ENCODE measurements around the gene NUDT3. TPM values are rescaled to one million over a fixed set of nuclear protein-coding genes. Genes with fewer than 3 reads are reported as not detected.

NUDT3 gene
- total RNA-seq, 1 experiment from 2014 or later = 48.4 TPM

GRCh38 chr6:34239500-34239825, 153.0 kb downstream of the NUDT3 start:
- CTCF ChIA-PET = interaction anchor here (1.5 kb wide), 1 partner anchor 43 kb away, joined by 4 read pairs; no protein-coding TSS in a partner anchor
- Mint-ChIP-seq H3K36me3 (ENCODE audit: insufficient read depth, unreplicated experiment) (peaks cover 93% of the 10 kb centered on the region), H3K9me3 (ENCODE audit: low read depth, unreplicated experiment) (no peaks in the 10 kb centered on the region), H3K4me3 (ENCODE audit: low read depth, unreplicated experiment) (peak overlapping the region; percentile 81), H3K27ac (ENCODE audit: unreplicated experiment) (peak overlapping the region; percentile 97), H3K4me1 (ENCODE audit: low read depth, unreplicated experiment) (peaks cover 66% of the 10 kb centered on the region), H3K27me3 (ENCODE audit: unreplicated experiment) (no peaks in the 10 kb centered on the region)
- TF ChIP-seq CTCF (IDR thresholded peaks at IDR 0.05; ENCODE audit: unreplicated experiment) = no peak
- BruUV-seq (replicated peaks) = TSS peak; percentile 39
- no peak for DNase-seq
- intact Hi-C loops (cut with micrococcal nuclease; ENCODE audit: unreplicated experiment) = loop anchor here (5.0 kb wide), 1 partner anchor 522 kb away; no protein-coding TSS in a partner anchor

GRCh38 chr6:34238585-34239499, 153.6 kb downstream of the NUDT3 start:
- Mint-ChIP-seq H3K27me3 (ENCODE audit: unreplicated experiment) (no peaks in the 10 kb centered on the region), H3K27ac (ENCODE audit: unreplicated experiment) (peak overlapping the region; percentile 97), H3K9me3 (ENCODE audit: low read depth, unreplicated experiment) (no peaks in the 10 kb centered on the region), H3K36me3 (ENCODE audit: insufficient read depth, unreplicated experiment) (peaks cover 91% of the 10 kb centered on the region), H3K4me1 (ENCODE audit: low read depth, unreplicated experiment) (peaks cover 66% of the 10 kb centered on the region), H3K4me3 (ENCODE audit: low read depth, unreplicated experiment) (peak overlapping the region; percentile 81)
- intact Hi-C loops (cut with micrococcal nuclease; ENCODE audit: unreplicated experiment) = loop anchor here (5.0 kb wide), 1 partner anchor 522 kb away; no protein-coding TSS in a partner anchor
- no TSS peak for BruUV-seq (replicated peaks)
- CTCF ChIA-PET = no interaction called here
- TF ChIP-seq CTCF (IDR thresholded peaks at IDR 0.05; ENCODE audit: unreplicated experiment) = no peak
- no peak for DNase-seq

GRCh38 chr6:34237722-34238584, 154.5 kb downstream of the NUDT3 start:
- TF ChIP-seq CTCF (IDR thresholded peaks at IDR 0.05; ENCODE audit: unreplicated experiment) = peak; percentile 80
- Mint-ChIP-seq H3K36me3 (ENCODE audit: insufficient read depth, unreplicated experiment) (peaks cover 82% of the 10 kb centered on the region), H3K9me3 (ENCODE audit: low read depth, unreplicated experiment) (no peaks in the 10 kb centered on the region), H3K4me1 (ENCODE audit: low read depth, unreplicated experiment) (peaks cover 66% of the 10 kb centered on the region), H3K27ac (ENCODE audit: unreplicated experiment) (peak overlapping the region; percentile 97), H3K4me3 (ENCODE audit: low read depth, unreplicated experiment) (peak overlapping the region; percentile 81), H3K27me3 (ENCODE audit: unreplicated experiment) (no peaks in the 10 kb centered on the region)
- BruUV-seq (replicated peaks) = no TSS peak
- CTCF ChIA-PET = interaction anchor here (1.2 to 1.4 kb wide), 3 partner anchors 11 to 153 kb away, joined by 3 read pairs; no protein-coding TSS in a partner anchor
- DNase-seq = peak; percentile 91
- intact Hi-C loops (cut with micrococcal nuclease; ENCODE audit: unreplicated experiment) = loop anchor here (5.0 kb wide), 1 partner anchor 521 kb away; no protein-coding TSS in a partner anchor

- Mint-ChIP-seq H3K27me3 (ENCODE audit: unreplicated experiment) (no peaks in the 10 kb centered on the region), H3K9me3 (ENCODE audit: low read depth, unreplicated experiment) (no peaks in the 10 kb centered on the region), H3K27ac (ENCODE audit: unreplicated experiment) (peak overlapping the region; percentile 89), H3K4me3 (ENCODE audit: low read depth, unreplicated experiment) (peak overlapping the region; percentile 81), H3K4me1 (ENCODE audit: low read depth, unreplicated experiment) (peaks cover 63% of the 10 kb centered on the region), H3K36me3 (ENCODE audit: insufficient read depth, unreplicated experiment) (peaks cover 75% of the 10 kb centered on the region)
- no peak for TF ChIP-seq CTCF (IDR thresholded peaks at IDR 0.05; ENCODE audit: unreplicated experiment)
- CTCF ChIA-PET = interaction anchor here (0.6 to 1.4 kb wide), 12 partner anchors 9 to 179 kb away, joined by 3 to 20 read pairs (median 4); no protein-coding TSS in a partner anchor
- DNase-seq = no peak
- BruUV-seq (replicated peaks) = no TSS peak
- intact Hi-C loops (cut with micrococcal nuclease; ENCODE audit: unreplicated experiment) = loop anchor here (5.0 kb wide), 1 partner anchor 520 kb away; no protein-coding TSS in a partner anchor
Observed at GRCh38 chr6:34237316-34237721, 155.2 kb downstream of the NUDT3 start.
